HG02798 (cell line): ENCODE data around the gene GNG4.
"Not testable (repeated sequence)": the region's sequence is repeated elsewhere in the genome, so short reads cannot be mapped to it uniquely, and the experiment has no call there.

Experiments
- ATAC-seq: cut with Tn5 transposase; IDR thresholded peaks from one replicate; pipeline ENCODE4 v1.9.1; 2021; ENCODE audit warnings: mild to moderate bottlenecking; ENCODE audit not compliant: unreplicated experiment, poor library complexity

GNG4 gene

DNA sequence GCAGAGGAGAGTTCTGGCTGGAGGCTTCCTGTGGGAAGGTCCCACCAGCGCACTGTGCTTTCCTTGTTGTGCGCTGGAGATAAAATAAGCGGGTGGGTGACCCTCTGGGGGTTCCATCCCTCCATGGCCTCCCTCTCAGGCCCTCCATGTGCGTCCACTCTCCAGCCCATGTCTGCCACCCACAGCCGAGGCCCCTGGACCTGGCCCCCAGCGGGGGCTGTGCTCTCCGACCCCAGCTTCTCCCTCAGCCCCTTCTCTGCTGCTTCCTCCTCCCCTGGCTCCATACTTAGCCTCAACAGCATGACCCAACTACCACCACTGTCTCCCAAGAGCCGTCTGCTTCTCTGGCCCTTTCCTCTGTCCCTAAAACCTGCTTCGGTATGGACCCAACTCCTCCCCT lies 61.4 kb downstream of the GNG4 start:
- ATAC-seq: no peak

DNA sequence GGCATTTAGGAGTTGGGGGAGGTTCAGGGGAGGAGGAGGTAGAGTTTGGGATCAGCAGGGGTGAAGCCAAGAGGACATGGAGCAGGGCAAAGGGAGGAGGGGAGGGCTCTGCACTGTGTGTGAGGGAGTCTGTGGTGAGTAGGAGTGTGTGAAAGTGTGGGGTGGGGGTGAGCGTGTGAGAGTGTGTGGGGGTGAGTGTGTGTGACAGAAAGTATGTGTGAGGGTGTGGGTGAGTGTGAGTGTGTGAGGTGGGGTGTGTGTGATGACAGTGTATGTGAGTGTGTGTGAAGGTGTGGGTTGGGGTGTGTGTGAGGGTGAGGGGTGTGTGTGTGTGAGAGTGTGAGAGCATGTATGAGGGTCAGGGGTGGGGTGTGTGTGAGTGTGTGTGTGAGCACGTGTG lies 62.6 kb downstream of the GNG4 start:
- ATAC-seq: no peak

DNA sequence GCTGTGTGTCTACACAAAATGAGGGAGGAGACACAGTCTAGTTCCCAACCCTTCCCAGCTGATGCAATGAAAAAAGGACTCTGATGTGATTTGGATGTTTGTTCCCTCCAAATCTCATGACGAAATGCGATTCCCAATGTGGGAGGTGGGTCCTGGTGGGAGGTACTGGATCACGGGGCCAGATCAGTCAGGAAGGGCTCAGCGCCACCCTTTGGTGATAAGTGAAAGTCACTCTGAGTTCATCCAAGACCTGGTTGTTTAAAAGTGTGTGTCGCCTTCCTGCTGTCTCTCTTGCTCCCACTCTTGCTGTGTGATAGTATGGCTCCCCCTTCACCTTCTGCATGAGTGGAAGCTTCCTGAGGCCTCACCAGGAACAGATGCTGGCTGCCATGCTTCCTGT lies 63.2 kb downstream of the GNG4 start:
- no peak for ATAC-seq

DNA sequence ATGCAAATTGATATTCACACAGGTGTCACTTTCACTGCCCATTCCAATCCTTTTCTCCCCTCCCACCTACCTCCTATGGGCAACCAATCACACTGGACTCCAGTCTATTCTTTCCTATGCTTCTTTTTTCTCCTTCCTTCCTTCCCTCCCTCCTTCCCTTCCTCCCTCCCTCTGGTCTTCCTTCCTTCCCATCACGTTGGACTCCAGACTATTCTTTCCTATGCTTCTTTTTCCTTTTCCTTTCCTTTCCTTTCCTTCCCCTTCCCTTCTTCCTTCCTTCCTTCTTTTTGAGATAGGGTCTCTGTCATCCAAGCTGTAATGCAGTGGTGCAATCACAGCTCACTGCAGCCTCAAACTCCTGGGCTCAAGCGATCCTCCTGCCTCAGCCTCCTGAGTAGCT lies 64.6 kb downstream of the GNG4 start:
- no peak for ATAC-seq

DNA sequence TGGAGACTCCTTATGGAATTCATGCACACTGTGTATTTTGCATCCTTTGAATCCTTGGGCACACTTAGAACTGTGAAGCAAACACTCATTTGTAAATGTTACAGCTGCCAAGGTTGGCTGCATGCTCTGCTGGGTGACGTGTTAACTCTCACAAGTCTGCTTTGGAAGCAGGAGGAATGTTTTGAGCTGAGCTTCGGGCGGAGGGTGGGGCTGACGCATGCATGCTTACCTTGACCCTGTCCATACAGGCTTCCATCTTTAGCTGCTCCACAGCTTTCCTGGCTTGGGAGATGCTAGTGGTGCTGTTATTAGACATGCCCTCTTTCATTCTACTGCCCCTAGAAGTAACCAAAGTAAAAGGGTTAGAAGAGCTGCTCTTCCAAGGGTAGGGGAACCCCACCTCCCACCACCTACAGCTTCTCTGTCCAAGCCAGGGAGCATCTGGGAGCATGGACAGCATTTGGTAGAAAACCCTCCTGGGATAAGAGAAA lies 66.0 kb downstream of the GNG4 start:
- no peak for ATAC-seq

DNA sequence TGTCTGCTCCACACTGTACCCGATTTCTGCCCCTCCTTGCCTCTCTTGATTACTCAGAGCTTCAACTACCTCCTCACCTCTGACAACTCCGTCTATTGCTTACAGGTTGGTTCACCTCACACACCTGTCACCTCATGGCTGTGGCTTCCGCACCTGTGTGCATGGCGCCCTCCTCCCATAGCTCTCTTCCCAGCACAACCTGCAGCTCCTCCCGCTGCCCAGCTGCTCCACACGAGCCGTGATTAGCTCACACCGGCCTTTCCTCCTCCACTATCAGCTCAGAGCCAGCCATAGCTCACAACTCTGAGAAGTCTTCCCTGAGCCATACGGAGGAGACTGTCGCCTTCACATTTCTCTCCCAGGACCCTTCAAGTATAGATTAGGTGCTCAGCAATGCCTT lies 67.5 kb downstream of the GNG4 start:
- no peak for ATAC-seq

DNA sequence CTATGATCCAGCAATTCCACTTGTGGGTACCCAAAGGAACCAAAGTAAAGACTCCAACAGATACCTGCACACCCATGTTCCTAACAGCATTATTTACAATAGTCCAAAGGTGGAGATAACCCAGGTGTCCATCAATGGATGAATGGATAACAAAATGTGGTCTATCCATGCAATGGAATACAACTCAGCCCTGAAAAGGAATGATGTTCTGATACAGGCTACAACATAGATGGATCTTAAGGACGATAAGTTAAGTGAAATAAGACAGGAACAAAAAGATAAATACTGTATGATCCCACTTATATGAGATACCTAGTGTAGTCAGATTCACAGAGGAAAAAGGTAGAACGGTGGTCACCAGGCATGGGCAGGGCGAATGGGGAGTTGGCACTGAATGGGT lies 69.7 kb downstream of the GNG4 start:
- ATAC-seq: no peak

DNA sequence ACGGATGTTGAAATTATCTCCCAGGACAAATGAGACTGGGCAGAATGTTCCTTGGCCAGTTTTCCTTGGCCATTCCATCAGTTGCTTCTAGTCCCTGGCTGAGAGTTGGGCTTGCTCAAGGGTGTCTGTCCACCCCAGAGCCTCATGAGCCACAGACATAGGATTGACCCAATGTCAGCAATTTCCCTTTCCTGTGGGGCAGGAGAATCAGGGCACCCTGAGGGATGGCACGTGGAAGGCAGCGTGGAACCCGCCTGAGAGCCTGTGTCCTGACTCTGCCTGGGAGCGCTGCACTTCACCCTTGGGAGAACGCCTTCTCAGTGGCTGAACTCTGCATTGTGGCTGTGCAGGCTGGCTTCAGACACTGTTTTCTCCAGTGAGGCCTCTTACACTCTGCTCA lies 74.0 kb downstream of the GNG4 start:
- ATAC-seq: no peak

DNA sequence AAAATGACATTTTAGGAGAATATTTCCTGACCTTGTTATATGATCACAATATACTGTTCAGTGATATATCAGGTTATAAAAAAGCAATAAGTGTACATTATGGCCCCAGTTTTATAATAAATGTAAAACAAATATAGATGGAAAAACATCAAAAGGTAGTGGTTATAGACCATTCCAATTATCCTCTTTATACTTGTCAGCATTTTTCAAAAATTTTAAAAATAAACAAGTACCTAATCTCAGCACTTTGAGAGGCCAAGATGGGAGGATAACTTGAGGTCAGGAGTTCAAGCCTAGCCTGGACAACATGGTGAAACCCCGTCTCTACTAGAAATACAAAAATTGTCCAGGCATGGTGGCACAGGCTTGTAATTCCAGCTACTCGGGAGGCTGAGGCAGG lies 75.7 kb downstream of the GNG4 start:
- no peak for ATAC-seq

DNA sequence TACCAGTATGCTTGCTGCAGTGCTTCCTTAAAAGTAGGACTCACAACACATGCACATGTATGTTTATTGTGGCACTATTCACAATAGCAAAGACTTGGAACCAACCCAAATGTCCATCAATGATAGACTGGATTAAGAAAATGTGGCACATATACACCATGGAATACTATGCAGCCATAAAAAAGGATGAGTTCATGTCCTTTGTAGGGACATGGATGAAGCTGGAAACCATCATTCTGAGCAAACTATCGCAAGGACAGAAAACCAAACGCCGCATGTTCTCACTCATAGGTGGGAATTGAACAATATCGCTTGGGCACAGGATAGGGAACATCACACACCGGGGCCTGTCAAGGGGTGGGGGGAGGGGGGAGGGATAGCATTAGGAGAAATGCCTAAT lies 76.6 kb downstream of the GNG4 start:
- ATAC-seq: not testable (repeated sequence)

DNA sequence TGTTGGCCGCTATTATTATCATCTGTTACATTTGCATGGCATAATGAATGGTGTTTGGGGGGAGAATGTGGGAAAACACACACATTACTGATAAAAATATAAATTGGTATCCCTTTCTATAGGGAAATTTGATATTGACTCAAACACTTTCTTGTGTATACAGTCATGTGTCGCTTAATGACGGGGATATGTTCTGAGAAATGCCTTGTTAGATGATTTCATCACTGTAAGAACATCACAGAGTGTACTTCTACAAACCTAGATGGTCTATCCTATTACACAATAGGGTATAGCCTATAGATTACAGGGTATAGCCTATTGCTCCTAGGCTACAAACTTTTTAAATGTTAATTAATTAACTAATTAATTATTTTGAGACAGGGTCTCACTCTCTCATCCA lies 78.1 kb downstream of the GNG4 start:
- ATAC-seq: no peak

DNA sequence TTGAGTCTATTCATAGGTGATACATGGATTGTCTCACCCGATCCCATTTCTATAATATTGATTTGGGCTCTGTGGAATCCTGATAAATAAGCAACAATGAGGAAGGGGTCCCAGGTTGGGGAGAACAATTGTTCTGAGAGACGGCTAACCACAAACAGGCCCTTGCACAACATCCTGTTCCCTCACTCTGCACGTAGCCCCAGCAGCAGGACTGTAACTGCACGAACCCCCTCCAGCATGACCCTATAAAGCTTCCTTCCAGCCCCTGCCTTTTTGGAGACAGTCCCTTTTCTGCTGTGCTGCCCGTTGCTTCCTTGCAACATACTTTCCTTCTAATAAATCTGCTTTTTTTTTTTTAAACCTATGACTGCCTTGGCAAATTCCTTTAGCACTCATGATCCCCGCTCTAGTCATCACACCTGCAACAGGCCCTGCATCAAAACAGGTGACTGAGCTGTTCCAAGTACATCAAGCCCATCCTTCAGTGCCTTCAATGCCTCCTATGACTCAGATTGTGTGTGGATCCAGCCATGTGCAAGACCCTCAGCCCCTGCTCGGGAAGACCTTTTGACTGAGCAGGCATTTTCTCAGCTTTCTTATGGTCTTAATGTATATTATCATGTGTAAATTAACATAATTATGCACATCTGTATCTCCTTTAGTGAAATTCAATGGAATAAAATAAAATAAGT lies 81.6 kb downstream of the GNG4 start:
- no peak for ATAC-seq

DNA sequence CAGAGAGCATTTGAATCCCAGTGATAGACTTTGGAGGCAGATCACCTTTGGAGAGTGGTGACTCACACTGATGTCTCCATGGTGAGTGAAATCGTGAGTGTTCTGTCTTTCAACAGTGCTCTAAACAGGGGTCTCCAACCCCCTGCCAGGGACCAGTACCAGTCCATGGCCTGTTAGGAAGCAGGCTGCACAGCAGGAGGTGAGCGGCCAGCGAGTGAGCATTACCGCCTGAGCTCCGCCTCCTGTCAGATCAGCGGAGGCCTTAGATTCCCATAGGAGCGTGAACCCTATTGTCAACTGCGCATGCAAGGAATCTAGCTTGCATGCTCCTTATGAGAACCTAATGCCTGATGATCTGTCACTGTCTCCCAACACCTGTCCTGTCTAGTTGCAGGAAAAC lies 83.5 kb downstream of the GNG4 start:
- no peak for ATAC-seq

DNA sequence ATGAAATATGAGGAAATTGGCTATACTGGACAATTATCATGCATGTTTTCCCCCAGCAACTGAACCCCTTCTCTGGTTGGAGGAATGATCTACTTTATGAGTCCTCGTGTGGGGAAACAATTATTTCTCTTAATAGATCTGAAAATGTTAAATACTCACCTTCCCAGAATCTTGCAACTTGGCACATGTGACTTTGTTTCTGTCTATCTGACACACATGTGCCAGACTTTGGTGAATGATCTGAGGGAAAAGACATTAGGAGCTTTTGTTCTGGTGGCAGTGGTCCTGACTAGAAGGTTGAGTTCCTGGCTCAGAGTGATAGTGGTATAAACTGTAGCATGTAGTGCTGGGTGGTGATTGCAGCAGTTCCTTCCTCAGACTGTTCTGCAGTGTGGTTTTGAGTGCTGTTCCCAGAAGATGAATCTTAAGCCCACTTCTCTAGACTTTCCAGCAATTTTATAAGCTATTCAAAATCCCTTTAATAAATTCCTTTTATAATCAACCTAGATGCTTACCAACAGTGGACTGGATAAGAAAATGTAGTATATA lies 86.0 kb downstream of the GNG4 start:
- ATAC-seq: no peak

DNA sequence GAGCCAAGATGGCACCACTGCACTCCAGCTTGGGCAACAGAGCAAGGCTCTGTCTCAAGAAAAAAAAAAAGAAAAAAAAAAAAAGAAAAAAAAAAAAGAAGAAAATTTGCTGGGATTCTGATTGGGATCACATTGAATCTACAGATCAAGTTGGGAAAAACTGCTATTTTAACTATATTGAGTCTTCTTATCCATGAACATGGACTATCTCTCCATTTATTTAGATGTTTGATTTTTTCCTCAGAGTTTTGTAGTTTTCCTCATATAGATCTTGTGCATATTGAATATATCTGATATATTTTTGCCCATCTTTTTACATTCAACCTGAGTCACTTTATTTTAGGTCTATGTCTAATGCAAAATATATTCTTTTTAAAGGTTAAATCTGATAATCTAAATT lies 87.0 kb downstream of the GNG4 start:
- no peak for ATAC-seq

DNA sequence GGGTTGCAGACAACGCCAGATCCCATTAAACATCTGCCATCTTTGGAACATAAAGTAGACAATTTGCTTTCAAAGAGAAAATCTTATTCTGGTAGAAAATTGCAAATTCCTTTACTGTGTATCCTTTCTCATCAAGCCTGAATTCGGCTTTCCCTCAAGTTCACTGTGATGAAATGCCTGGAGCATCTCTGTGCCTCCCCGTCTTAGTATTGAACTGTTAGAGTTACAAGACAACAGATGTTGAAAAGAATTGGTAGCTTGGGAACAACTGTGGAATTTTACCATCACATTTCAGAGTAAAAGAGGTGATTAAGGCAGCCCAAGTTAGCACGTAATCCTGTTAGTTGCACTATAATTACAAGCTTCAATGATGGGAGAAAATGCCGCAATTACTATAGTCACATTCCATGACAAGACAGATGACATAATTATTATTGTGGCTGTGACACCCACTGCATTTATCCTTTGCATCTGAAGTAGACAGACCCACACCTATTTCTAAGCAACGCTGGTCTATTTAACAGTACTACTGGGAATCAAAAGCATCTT lies 90.9 kb downstream of the GNG4 start:
- no peak for ATAC-seq

DNA sequence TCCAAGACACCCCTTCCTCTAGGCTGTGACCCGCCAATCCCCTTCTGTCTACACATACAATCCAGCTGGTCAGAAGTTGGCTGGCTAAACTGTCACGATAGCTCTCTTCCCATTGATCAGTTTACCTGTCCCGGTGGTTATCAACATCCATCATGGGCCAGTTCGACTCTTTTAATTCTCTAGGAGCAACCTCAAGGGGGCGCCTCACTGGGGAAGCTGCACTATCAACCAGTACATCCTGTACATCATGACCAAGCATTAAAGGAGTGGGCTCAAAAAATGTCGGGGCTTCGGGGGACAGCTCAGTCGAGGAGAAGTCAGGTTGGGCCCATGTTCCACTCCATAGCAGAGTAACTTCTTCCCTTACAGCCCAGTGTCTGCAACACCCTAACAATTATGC lies 92.1 kb downstream of the GNG4 start:
- no peak for ATAC-seq

DNA sequence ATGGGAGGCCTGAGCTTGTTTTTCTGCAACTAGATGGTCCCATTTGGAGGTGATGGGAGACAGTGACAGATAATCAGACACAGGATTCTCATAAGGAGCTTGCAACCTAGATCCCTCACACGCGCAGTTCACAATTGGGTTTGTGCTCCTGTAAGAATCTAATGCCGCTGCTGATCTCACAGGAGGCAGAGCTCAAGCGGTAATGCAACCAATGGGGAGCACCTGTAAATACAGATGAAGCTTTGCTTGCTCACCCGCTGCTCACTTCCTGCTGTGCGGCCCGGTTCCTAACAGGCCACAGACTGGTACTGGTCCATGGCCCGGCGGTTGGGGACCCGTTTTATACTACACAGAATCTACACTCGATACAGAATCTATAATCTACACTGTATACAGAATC lies 92.8 kb downstream of the GNG4 start:
- no peak for ATAC-seq

DNA sequence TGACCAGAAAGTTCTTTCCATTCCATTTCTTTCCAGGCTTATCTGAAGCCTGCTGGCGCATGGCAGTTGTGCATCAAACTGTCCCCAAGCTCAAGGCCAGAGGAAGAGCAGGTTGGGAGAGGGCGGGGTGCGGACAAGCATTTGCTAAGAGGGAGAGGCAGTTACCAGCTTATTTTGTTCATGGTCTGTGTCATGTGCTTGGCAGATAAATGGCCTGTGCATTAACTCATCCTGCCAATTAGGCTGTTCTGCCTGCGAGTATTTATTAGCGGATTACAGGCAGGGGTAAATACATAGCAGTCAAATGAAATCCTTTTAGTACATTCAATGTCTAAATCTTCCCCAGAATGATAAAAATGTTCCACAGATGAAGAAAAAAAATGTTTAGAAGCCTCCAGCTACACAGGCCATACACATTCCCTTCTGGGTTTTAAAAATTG lies 96.5 kb downstream of the GNG4 start:
- no peak for ATAC-seq

DNA sequence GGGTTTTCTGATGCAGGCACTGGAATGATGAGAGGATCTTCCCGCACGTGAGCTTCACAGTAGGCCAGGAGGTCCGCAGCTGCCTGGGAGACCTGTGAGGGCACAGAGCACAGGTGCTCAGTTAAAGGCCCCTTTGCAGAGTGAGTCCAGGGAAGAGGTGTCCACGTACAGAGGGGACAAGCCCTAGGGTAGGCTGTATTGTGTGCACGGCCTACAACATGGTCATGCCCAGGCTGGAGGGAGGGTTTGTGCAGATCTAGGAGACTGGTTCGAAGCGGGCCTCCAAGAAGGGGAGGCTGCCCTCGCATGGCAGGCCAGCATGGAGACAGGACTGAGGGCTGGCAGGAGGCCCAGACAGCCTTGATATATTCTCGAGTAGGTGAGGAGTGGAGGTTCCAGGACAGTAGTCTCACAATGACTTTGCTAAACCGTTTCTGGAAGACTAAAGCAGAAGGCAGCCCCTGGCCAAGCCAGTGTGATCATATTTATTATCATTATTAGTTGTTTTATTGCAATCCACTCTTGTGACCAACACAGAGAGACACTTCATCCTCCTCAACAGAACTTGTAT lies 97.4 kb downstream of the GNG4 start:
- ATAC-seq: no peak

DNA sequence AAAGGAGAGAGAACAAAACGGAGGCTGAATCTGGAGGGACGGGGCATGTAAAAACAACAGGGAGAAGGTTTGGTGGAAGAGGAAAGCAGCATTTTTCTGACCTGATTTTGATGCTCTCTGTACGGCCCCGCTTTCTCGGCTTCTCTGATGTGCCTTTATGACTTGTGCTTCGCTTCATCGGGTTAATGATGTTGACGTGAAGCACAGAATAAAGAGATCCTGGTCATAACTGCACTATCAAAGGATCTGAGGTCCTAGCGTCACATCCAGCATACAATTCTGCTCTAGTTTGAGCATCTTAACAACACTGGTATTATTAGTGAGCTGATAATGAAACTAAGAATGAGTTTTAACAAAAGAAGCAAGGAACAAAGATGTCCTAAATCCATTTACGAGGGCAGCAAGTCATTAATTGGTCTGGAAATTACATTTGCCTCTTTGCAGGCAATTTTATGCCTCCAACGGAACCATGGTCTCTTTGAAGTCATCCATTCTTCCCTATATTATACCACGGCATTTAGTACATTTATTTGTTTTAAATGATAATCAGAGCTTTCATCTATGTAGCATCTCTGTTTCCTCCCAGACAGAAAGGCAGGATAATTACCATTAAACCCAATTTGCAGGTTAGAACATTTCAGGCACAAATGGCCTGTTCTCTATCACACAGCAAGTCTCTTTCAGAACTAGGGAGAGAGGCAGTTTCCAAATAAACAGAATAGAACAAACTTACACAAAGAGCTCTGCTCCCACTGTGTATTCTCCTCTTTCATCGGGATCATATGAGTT lies 100.0 kb downstream of the GNG4 start:
- ATAC-seq: no peak
